ENCODE data around the gene FOXL3.

DNA sequence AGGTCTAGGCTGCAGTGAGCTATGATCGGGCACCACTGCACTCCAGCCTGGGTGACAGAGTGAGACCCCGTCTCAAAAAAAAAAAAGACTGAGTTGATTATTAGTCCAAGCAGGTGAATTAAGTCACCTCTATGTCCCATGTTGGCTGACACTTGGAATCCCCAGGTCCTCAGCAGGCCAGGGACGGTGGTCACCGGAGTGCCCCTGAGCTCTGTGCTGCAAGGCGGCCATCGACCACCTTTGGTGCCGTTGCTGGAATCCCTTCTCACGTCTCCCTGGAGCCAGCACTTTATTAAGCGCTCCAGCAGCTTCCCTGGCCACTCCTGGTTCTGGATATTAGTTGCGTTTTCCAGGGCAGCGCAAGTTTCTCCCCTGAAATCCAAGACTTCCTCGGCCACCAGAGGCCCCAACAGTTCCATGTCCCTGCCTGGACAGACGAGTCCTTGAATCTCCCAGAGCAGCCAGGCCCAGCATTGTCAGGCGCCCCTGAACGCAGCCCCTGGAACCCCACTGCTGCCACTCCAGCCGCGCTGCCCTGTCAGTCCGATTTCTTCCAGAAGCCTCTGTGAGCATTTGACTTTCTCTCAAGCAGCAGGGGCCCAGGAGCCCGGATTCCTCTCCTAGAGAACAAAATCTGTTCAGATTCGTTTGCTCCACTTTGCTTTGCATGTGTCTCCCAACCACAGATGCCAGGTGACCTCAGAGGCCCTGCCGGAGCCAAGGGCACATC is 38.4 kb upstream of the FOXL3 start:
- TF ChIP-seq, protein P1, sequence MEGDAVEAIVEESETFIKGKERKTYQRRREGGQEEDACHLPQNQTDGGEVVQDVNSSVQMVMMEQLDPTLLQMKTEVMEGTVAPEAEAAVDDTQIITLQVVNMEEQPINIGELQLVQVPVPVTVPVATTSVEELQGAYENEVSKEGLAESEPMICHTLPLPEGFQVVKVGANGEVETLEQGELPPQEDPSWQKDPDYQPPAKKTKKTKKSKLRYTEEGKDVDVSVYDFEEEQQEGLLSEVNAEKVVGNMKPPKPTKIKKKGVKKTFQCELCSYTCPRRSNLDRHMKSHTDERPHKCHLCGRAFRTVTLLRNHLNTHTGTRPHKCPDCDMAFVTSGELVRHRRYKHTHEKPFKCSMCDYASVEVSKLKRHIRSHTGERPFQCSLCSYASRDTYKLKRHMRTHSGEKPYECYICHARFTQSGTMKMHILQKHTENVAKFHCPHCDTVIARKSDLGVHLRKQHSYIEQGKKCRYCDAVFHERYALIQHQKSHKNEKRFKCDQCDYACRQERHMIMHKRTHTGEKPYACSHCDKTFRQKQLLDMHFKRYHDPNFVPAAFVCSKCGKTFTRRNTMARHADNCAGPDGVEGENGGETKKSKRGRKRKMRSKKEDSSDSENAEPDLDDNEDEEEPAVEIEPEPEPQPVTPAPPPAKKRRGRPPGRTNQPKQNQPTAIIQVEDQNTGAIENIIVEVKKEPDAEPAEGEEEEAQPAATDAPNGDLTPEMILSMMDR (IDR thresholded peaks at IDR 0.05), result no peak
- TF ChIP-seq POLR2AphosphoS5 (IDR thresholded peaks at IDR 0.05; ENCODE audit: low read depth, low read length), result no peak
- TF ChIP-seq, protein P2, sequence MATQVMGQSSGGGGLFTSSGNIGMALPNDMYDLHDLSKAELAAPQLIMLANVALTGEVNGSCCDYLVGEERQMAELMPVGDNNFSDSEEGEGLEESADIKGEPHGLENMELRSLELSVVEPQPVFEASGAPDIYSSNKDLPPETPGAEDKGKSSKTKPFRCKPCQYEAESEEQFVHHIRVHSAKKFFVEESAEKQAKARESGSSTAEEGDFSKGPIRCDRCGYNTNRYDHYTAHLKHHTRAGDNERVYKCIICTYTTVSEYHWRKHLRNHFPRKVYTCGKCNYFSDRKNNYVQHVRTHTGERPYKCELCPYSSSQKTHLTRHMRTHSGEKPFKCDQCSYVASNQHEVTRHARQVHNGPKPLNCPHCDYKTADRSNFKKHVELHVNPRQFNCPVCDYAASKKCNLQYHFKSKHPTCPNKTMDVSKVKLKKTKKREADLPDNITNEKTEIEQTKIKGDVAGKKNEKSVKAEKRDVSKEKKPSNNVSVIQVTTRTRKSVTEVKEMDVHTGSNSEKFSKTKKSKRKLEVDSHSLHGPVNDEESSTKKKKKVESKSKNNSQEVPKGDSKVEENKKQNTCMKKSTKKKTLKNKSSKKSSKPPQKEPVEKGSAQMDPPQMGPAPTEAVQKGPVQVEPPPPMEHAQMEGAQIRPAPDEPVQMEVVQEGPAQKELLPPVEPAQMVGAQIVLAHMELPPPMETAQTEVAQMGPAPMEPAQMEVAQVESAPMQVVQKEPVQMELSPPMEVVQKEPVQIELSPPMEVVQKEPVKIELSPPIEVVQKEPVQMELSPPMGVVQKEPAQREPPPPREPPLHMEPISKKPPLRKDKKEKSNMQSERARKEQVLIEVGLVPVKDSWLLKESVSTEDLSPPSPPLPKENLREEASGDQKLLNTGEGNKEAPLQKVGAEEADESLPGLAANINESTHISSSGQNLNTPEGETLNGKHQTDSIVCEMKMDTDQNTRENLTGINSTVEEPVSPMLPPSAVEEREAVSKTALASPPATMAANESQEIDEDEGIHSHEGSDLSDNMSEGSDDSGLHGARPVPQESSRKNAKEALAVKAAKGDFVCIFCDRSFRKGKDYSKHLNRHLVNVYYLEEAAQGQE (IDR thresholded peaks at IDR 0.05; ENCODE audit: insufficient read depth in 1 of 2, low read depth in 2 of 2, low read length in 1 of 2), result no peak

Data from Panc1 (cell line).